Measurements from ENCODE around the gene TADA2B. TPM values are rescaled to one million over a fixed set of nuclear protein-coding genes. Genes with fewer than 3 reads are reported as not detected.

Gene TADA2B
- total and polyA plus RNA-seq, 2 of the 4 experiments (the other 2 are of a cell fraction), result 6.1 to 8.6 TPM

- TF ChIP-seq CEBPB (IDR thresholded peaks at IDR 0.05; ENCODE audit: low read depth, low read length), result no peak
- peak; percentile 57; the same call in 1 of the 2 replicates for TF ChIP-seq BHLHE40 (IDR thresholded peaks at IDR 0.05; ENCODE audit: low read depth, low read length)
These were observed 21.1 kb upstream of the TADA2B start (continued) for GRCh38 chr4:7021930-7022664.

- peak overlapping the region; percentile 86 for H2BK5ac ChIP-seq (ENCODE audit: low read depth, low read length, poor library complexity, severe bottlenecking)
- no peaks in the 10 kb centered on the region for H4K20me1 ChIP-seq (ENCODE audit: insufficient read depth, low read length)
- H3K4me3 ChIP-seq (ENCODE audit: insufficient read depth, low read depth, low read length), result no peak overlapping the region
- H3K9ac ChIP-seq (ENCODE audit: low read depth, low read length), result no peak overlapping the region
- peak overlapping the region; percentile 57 for H4K91ac ChIP-seq (ENCODE audit: insufficient read depth, low read depth, low read length)
- H4K8ac ChIP-seq (ENCODE audit: low read depth in 2 of 2, low read length in 2 of 2), result peak overlapping the region; percentile 5 to 51; a peak in 2 of 4 replicates
- DNase-seq (no peak), ATAC-seq (ENCODE audit: low read depth) (no peak)
- H4K5ac ChIP-seq (ENCODE audit: low read depth, low read length), result peak overlapping the region; percentile 49; the same call in 1 of the 2 replicates
- no peak overlapping the region for H2AFZ ChIP-seq (replicated peaks; ENCODE audit: low read length, poor library complexity)
- peak overlapping the region; percentile 71 for H2AK5ac ChIP-seq (ENCODE audit: low read depth, low read length)
- no peaks in the 10 kb centered on the region for H3K27me3 ChIP-seq (ENCODE audit: control insufficient read depth, insufficient read depth, low read length)
- dilution Hi-C loops (cut with HindIII; ENCODE audit: low sequenced_read_pairs, unreplicated experiment), result no loop called here
- H3K4ac ChIP-seq (ENCODE audit: low read depth, low read length), result peak overlapping the region; percentile 92
- peaks cover 8% of the 10 kb centered on the region for H3K4me1 ChIP-seq (ENCODE audit: control insufficient read depth, insufficient read depth, low read length)
- in situ Hi-C loops (cut with MboI; ENCODE audit: low sequenced_read_pairs), result no loop called here
- peak overlapping the region; percentile 33; the same call in 1 of the 3 replicates for H2BK15ac ChIP-seq (ENCODE audit: low read depth, low read length)
- H3K56ac ChIP-seq (ENCODE audit: extremely low read depth, insufficient read depth, low read length), result no peak overlapping the region
- peak overlapping the region; percentile 67 for H2AK9ac ChIP-seq (replicated peaks; ENCODE audit: low read depth, low read length, poor library complexity)
- H3K4me2 ChIP-seq (ENCODE audit: low read depth, low read length), result no peak overlapping the region
- H3K36me3 ChIP-seq (ENCODE audit: control insufficient read depth, insufficient read depth, low read length), result peaks cover 35% of the 10 kb centered on the region
- no peak overlapping the region; the same call in 1 of the 2 replicates for H3K18ac ChIP-seq (ENCODE audit: low read depth, low read length)
- intact Hi-C loops (cut with micrococcal nuclease), result no loop called here
- WGBS, 2 experiments (ENCODE audit: extremely low coverage in 2 of 2, insufficient read length in 1 of 2), result 97% methylated on average over 6 of the region's 16 CpGs; no CpG with 5 or more reads in 1 of the 2 experiments
- peaks cover 20% of the 10 kb centered on the region for H3K9me1 ChIP-seq (ENCODE audit: insufficient read depth, low read length)
- ChIA-PET CTCF (no interaction called here), POLR2A (ENCODE audit: unreplicated experiment) (no interaction called here)
- H3K14ac ChIP-seq (replicated peaks; ENCODE audit: low read depth, low read length), result peak overlapping the region; percentile 58
- no peak overlapping the region for H3K27ac ChIP-seq (ENCODE audit: insufficient read depth, low read length)
- H3K9me3 ChIP-seq (ENCODE audit: control insufficient read depth, insufficient read depth, low read length), result no peaks in the 10 kb centered on the region
- peaks cover 23 to 54% of the 10 kb centered on the region in 2 experiments; a peak in 3 of 4 replicates for H3K79me1 ChIP-seq (ENCODE audit: low read depth in 1 of 2, low read length in 2 of 2)
- H3K23ac ChIP-seq (ENCODE audit: low read depth, low read length), result peak overlapping the region; percentile 87
- BruUV-seq (replicated peaks), result no TSS peak
- peak overlapping the region; percentile 87 for H2BK120ac ChIP-seq (ENCODE audit: low read depth, low read length)
- peak overlapping the region; percentile 77 for H2BK20ac ChIP-seq (ENCODE audit: low read depth, low read length)
- TF ChIP-seq SMC3 (IDR thresholded peaks at IDR 0.05; ENCODE audit: low read depth, low read length), result no peak
- TF ChIP-seq RCOR1 (IDR thresholded peaks at IDR 0.05; ENCODE audit: insufficient replicate concordance, low read length), result no peak
- TF ChIP-seq CTCF (conservative IDR thresholded peaks at IDR 0.05; ENCODE audit: low read depth, low read length), result no peak
- no peak for TF ChIP-seq RAD21 (IDR thresholded peaks at IDR 0.05; ENCODE audit: low read length)
- no peak for TF ChIP-seq FOS (IDR thresholded peaks at IDR 0.05; ENCODE audit: low read depth, low read length)
- TF ChIP-seq MAFK (IDR thresholded peaks at IDR 0.05; ENCODE audit: low read depth, low read length), result no peak
- TF ChIP-seq, protein P1, sequence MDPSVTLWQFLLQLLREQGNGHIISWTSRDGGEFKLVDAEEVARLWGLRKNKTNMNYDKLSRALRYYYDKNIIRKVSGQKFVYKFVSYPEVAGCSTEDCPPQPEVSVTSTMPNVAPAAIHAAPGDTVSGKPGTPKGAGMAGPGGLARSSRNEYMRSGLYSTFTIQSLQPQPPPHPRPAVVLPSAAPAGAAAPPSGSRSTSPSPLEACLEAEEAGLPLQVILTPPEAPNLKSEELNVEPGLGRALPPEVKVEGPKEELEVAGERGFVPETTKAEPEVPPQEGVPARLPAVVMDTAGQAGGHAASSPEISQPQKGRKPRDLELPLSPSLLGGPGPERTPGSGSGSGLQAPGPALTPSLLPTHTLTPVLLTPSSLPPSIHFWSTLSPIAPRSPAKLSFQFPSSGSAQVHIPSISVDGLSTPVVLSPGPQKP (IDR thresholded peaks at IDR 0.05; ENCODE audit: borderline replicate concordance, low read depth, low read length), result no peak
- TF ChIP-seq MXI1 (IDR thresholded peaks at IDR 0.05; ENCODE audit: borderline replicate concordance, low read depth, low read length), result no peak
- no peak for TF ChIP-seq BHLHE40 (IDR thresholded peaks at IDR 0.05; ENCODE audit: low read depth, low read length)
- no peak for TF ChIP-seq MAZ (IDR thresholded peaks at IDR 0.05; ENCODE audit: borderline replicate concordance, low read depth, low read length)
- TF ChIP-seq POLR2A (IDR thresholded peaks at IDR 0.05; ENCODE audit: low read depth, low read length), result no peak
- no peak for TF ChIP-seq CHD1 (IDR thresholded peaks at IDR 0.05; ENCODE audit: low read depth, low read length)
These were observed 19.7 kb upstream of the TADA2B start for GRCh38 chr4:7023486-7023885.

All from IMR-90 (cell line).